WI38 (cell line): ENCODE data around the gene PTBP2.

Experiments used
- H3K4me3 ChIP-seq: 2 replicates; pipeline ENCODE4 v1.5.1; 2011; ENCODE audit warnings: low read depth, mild to moderate bottlenecking, control low read depth, low read length
- CTCF ChIP-seq: IDR thresholded peaks from 2 replicates; pipeline ENCODE4 v1.5.1; 2012; ENCODE audit warnings: low read depth, mild to moderate bottlenecking, control low read depth, low read length

Gene PTBP2

GRCh38 chr1:96715482-96715881 is 6.1 kb upstream of the PTBP2 start:
- no peak for TF ChIP-seq CTCF
- no peak overlapping the region for H3K4me3 ChIP-seq

- peak overlapping the region; percentile 94 for H3K4me3 ChIP-seq
- no peak for TF ChIP-seq CTCF
Measured at GRCh38 chr1:96721053-96721415, 550 bp upstream of the PTBP2 start.

GRCh38 chr1:96722161-96722922 is 758 bp downstream of the PTBP2 start:
- no peak for TF ChIP-seq CTCF
- peak overlapping the region; percentile 94 for H3K4me3 ChIP-seq

- H3K4me3 ChIP-seq: peak overlapping the region; percentile 94
- TF ChIP-seq CTCF: no peak
Measured at GRCh38 chr1:96722958-96723357, 1.4 kb downstream of the PTBP2 start.

GRCh38 chr1:96723377-96723776 is 1.8 kb downstream of the PTBP2 start:
- H3K4me3 ChIP-seq: peak overlapping the region; percentile 94
- no peak for TF ChIP-seq CTCF

GRCh38 chr1:96723936-96724335 is 2.4 kb downstream of the PTBP2 start:
- TF ChIP-seq CTCF: no peak
- no peak overlapping the region for H3K4me3 ChIP-seq

GRCh38 chr1:96727860-96728259 is 6.3 kb downstream of the PTBP2 start:
- H3K4me3 ChIP-seq: no peak overlapping the region
- no peak for TF ChIP-seq CTCF
